HG02642 (cell line): ENCODE results near the gene MEX3A.
"Not testable (repeated sequence)": the region's sequence is repeated elsewhere in the genome, so short reads cannot be mapped to it uniquely, and the experiment has no call there.

Experiments used
- ATAC-seq: cut with Tn5 transposase; IDR thresholded peaks from one replicate; pipeline ENCODE4 v1.9.1; 2021; ENCODE audit warnings: mild to moderate bottlenecking; ENCODE audit not compliant: unreplicated experiment, poor library complexity

Gene MEX3A, protein sequence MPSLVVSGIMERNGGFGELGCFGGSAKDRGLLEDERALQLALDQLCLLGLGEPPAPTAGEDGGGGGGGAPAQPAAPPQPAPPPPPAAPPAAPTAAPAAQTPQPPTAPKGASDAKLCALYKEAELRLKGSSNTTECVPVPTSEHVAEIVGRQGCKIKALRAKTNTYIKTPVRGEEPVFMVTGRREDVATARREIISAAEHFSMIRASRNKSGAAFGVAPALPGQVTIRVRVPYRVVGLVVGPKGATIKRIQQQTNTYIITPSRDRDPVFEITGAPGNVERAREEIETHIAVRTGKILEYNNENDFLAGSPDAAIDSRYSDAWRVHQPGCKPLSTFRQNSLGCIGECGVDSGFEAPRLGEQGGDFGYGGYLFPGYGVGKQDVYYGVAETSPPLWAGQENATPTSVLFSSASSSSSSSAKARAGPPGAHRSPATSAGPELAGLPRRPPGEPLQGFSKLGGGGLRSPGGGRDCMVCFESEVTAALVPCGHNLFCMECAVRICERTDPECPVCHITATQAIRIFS

DNA sequence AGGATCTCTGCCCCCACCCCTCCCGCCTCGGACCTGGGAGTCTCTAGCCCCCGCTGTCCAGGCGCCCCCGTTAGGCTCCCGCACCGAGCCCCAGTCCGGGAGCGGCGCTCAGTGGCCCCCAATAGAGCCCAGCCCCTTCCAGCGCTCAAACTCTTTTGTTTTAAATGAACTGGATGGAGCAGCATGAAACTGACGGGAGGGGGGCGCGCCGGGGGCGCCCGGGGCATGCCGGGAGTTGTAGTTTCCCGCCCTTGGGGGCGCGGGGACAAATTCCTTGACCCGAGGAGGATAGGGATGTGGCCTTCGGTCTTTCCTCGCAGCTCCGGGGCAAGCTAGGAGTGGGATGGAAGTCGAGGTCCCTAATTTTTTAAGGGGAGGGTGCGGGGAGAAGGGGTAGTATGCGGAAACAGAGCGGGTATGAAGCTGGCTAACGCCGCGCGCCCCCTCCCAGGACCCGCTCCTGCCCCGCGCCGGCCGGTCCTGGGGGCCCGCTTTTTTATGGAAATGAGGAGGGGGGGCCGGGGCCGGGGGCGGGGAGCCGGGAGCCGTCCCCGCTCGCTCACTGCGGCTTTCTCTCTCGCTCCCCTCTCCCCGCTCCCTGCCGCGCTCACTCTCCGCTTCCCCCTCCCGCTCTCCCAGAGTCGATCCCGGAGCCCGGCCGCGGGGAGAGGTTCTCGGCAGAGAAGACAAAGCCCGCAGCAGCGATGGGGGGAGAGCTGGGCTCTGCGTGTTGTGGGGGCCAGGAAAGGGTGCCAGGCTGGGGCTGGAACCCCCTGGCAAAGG is at the start of gene MEX3A:
MEX3A (minus strand) TSS at position 157 of the 783 bp plus-strand sequence. CDS start 467 bp downstream, outside the sequence.
- ATAC-seq: peak; percentile 61

GRCh38 chr1:156130578-156130942 is 48.3 kb upstream of the MEX3A start:
- ATAC-seq: no peak

- ATAC-seq: no peak
These were observed 47.7 kb upstream of the MEX3A start for GRCh38 chr1:156129687-156130577.

- no peak for ATAC-seq
These were observed 46.7 kb upstream of the MEX3A start for GRCh38 chr1:156128654-156129597.

DNA sequence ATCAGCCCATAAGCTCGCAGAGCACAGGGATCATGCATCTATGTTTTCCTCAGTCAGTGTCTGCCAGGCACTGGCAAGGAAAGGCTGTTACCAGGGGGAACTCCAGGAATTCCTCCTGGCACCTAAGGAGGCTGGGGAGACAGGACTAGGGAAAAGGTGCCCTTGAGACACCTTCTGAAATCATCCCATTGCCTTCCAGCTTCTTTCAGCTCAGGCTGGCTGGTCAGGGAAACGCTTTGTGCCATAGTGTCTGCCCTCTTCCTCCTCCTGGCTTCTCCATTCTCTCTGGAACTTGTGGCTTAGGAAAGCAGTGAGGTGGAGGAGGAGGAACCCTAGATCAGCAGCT is 46.0 kb upstream of the MEX3A start:
- ATAC-seq: no peak

GRCh38 chr1:156126630-156127534 is 44.6 kb upstream of the MEX3A start:
- peak; percentile 51 for ATAC-seq

DNA sequence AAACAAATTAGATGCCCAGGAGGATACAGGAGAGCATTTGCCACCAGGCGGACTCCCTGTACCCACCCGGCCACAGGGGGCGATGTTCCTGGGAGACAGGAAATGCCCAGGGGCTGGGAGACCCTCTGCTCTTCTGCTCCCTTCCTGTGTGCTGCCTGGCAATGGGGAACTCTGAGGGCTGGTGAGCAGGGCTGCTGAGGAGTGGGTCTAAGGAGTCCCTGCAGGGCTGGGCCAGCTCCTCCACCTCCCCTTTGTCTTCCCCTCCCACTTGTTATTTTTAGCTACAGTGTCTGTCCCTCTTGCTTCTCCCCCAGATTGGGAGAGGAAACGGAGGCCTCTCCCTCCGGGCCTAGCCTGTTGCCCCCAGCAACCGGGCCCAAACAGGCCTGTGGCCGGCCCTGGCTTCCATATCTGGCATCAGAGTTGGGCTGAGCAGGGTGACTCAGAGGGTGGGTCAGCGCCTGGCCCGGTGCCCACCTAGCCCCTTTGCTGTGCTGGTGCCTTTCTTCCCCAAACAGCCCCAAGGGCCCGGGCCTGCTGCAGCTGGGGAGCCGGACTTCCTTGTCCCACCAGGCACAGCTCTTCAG is 43.9 kb upstream of the MEX3A start:
- ATAC-seq: peak; percentile 31

DNA sequence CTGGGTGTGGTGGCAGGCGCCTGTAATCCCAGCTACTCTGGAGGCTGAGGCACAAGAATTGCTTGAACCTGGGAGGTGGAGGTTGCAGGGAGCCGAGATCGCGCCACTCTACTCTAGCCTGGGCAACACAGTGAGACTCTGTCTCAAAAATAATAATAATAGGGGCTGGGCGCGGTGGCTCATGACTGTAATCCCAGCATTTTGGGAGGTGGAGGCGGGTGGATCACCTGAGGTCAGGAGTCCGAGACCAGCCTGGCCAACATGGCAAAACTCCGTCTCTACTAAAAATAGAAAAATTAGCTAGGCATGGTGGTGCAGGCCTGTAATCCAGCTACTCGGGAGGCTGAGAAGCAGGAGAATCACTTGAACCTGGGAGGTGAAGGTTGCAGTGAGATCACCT is 43.3 kb upstream of the MEX3A start:
- ATAC-seq: not testable (repeated sequence)

- no peak for ATAC-seq
These were observed 42.6 kb upstream of the MEX3A start for GRCh38 chr1:156124557-156125483.

DNA sequence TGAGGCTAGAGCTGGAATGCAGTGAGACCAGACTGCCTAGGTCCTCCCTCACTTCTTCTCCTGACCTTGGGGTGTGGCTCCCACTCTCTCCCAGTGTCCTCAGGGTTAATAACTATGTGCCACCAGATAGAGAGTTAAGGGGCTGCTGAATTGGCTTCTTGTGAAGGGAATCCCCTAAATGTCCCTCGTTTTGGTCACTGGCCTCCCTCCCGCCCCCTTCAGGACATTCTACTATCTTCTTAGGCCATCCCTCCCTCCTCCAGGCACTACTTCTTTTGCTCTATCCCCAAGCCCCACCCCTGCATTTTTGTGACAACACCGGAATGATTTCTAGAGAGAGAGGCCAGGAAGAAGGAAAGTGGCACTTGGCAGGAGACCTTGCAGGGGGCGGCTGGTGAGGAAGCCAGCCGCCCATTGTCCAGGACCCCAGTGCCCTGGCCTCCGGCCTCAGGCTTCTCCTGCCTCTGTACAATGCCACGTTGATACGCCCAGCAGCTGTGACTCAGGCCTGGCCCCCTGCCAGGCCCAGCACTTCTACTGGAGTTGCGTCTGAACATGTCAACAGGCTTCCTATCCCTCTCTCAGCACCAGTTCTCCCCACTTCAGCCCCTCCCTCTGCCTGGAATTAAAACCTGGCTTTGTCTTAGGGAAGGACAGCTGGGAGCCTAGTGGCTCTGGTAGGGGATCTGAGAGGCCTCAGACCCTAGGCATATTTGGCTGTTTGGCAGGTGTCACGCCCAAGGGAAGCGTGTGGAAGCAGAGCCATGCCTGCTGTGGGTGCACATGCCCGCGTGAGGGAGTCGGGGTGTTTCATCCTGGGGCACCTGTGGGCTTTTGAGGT is 41.3 kb upstream of the MEX3A start:
- no peak for ATAC-seq

DNA sequence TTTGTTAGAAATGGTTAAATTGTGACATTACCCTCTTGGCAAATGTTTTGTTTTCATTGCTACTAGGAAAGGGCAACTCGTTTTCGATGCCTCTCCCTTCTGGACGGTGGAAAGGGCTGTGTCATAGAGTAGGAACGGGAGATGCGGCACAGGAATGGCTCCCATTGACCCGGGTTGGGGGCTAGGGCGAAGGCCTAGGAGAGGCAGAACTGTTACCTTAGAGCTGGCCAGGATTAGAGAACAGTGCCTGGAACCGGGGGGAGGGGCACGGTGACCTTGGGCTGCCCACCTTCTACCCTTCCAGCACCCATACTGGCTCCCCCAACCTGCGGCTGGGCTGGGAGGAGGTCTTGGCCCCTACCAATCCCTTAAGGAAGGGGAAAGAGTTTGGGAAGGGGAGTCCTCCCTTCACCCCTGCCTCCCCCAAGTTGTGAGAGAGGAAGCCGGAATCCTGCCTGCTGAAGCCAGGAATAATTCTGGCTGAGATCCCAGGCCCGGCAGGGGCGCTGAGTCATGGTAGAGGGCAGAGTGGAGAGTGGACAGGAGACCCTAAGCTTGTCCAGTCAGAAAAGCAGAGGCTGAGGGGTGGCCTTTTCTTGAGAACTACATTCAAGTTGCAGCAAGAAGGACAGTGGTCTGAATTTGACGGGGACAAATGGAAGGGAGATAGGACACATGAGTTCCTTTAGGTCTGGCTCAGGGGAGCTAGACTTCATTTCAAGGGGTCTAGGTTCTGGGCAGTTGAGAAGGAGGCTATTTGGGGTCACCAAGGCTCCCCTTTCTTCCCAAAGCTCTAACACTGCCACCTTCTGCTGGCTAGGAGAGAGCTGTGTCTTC is 40.5 kb upstream of the MEX3A start:
- no peak for ATAC-seq

- no peak for ATAC-seq
These were observed 39.8 kb upstream of the MEX3A start for GRCh38 chr1:156122086-156122485.

- ATAC-seq: no peak
These were observed 39.2 kb upstream of the MEX3A start for GRCh38 chr1:156121457-156121856.

- ATAC-seq: not testable (repeated sequence)
These were observed 38.7 kb upstream of the MEX3A start for GRCh38 chr1:156121005-156121404.

GRCh38 chr1:156120318-156120717 is 38.1 kb upstream of the MEX3A start:
- ATAC-seq: no peak
